Colonic mucosa (tissue), 4 donors: ENCODE data around the gene FAM168A. TPM values are rescaled to one million over a fixed set of nuclear protein-coding genes. Genes with fewer than 3 reads are reported as not detected.

Source experiments
- DNase-seq: peaks from one replicate; pipeline ENCODE4 v3.0.0-alpha.2; 2020
- H3K27ac ChIP-seq: fragments of 200-600 bp; one replicate; pipeline ENCODE4 v1.8.0; 2021
- H3K27me3 ChIP-seq: fragments of 200-600 bp; one replicate; pipeline ENCODE4 v1.8.0; 2021
- H3K36me3 ChIP-seq: fragments of 200-600 bp; one replicate; pipeline ENCODE4 v1.8.0; 2021
- H3K4me1 ChIP-seq: fragments of 200-600 bp; one replicate; pipeline ENCODE4 v1.8.0; 2021; ENCODE audit warnings: mild to moderate bottlenecking
- H3K4me3 ChIP-seq: fragments of 200-600 bp; one replicate; pipeline ENCODE4 v1.8.0; 2021
- H3K9ac ChIP-seq, 2 donors: one replicate each; pipeline ENCODE4 v1.7.0; 2013; ENCODE audit warnings: control low read depth in 2 of 2, low read depth in 2 of 2, low read length in 2 of 2
- H3K9me3 ChIP-seq: fragments of 200-600 bp; one replicate; pipeline ENCODE4 v1.8.0; 2021
- CTCF ChIP-seq: fragments of 200-600 bp; IDR thresholded peaks from one replicate; pipeline ENCODE4 v1.8.0; 2022; ENCODE audit warnings: antibody characterized with exemption, mild to moderate bottlenecking
- intact Hi-C: fragments of 100-400 bp; cut with DNase I; formaldehyde crosslinking; loops from one replicate; pipeline ENCODE4 v1.14.1; 2022
- total RNA-seq, 2 donors: library from RNA; stranded (reverse); fragmentation: NEBNext Ultra II Directional in 1 of 2; extraction: Animal tissue kit (Norgen Biotek cat#: 25700) in 1 of 2; gene quantifications; one replicate each; pipeline ENCODE4 v1.2.1, GENCODE V29; 2021
- donor health status: healthy.
- donor health status: DM: no; HTN: no; CAD: no.
- donor health status: DM: no; HTN: no; CAD: no.

Gene FAM168A
- total RNA-seq, 2 donors from 2014 or later = 16.9 to 21.6 TPM

- intact Hi-C loops = no loop called here
- no peak for TF ChIP-seq CTCF
- H3K27ac ChIP-seq = no peak overlapping the region
- H3K9me3 ChIP-seq = no peaks in the 10 kb centered on the region
- H3K4me3 ChIP-seq = no peak overlapping the region
- H3K27me3 ChIP-seq = no peaks in the 10 kb centered on the region
- no peak overlapping the region for H3K9ac ChIP-seq
- DNase-seq = no peak
- no peaks in the 10 kb centered on the region for H3K36me3 ChIP-seq
- H3K4me1 ChIP-seq = no peaks in the 10 kb centered on the region
Measured at GRCh38 chr11:73519266-73519665, 78.6 kb downstream of the FAM168A start.

GRCh38 chr11:73518195-73518594 is 79.7 kb downstream of the FAM168A start:
- intact Hi-C loops = no loop called here
- H3K36me3 ChIP-seq = no peaks in the 10 kb centered on the region
- no peak overlapping the region for H3K4me3 ChIP-seq
- no peak for DNase-seq
- H3K9ac ChIP-seq = no peak overlapping the region
- no peaks in the 10 kb centered on the region for H3K27me3 ChIP-seq
- no peaks in the 10 kb centered on the region for H3K9me3 ChIP-seq
- no peak overlapping the region for H3K27ac ChIP-seq
- no peak for TF ChIP-seq CTCF
- H3K4me1 ChIP-seq = no peaks in the 10 kb centered on the region

GRCh38 chr11:73516080-73516479 is 81.8 kb downstream of the FAM168A start:
- intact Hi-C loops = no loop called here
- no peak for TF ChIP-seq CTCF
- Histone ChIP-seq H3K9me3 (no peaks in the 10 kb centered on the region), H3K9ac (no peak overlapping the region), H3K4me1 (no peaks in the 10 kb centered on the region), H3K27me3 (no peaks in the 10 kb centered on the region), H3K36me3 (no peaks in the 10 kb centered on the region), H3K4me3 (no peak overlapping the region), H3K27ac (no peak overlapping the region)
- DNase-seq = no peak

GRCh38 chr11:73513707-73514106 is 84.2 kb downstream of the FAM168A start:
- Histone ChIP-seq H3K4me3 (no peak overlapping the region), H3K27me3 (no peaks in the 10 kb centered on the region), H3K9me3 (no peaks in the 10 kb centered on the region), H3K27ac (no peak overlapping the region), H3K4me1 (no peaks in the 10 kb centered on the region), H3K36me3 (no peaks in the 10 kb centered on the region), H3K9ac (no peak overlapping the region)
- intact Hi-C loops = no loop called here
- no peak for DNase-seq
- no peak for TF ChIP-seq CTCF

- TF ChIP-seq CTCF = no peak
- no peak overlapping the region for H3K4me3 ChIP-seq
- H3K4me1 ChIP-seq = no peaks in the 10 kb centered on the region
- H3K9ac ChIP-seq = no peak overlapping the region
- H3K36me3 ChIP-seq = no peaks in the 10 kb centered on the region
- no peaks in the 10 kb centered on the region for H3K27me3 ChIP-seq
- no peaks in the 10 kb centered on the region for H3K9me3 ChIP-seq
- intact Hi-C loops = no loop called here
- H3K27ac ChIP-seq = no peak overlapping the region
- no peak for DNase-seq
Measured at GRCh38 chr11:73510877-73511276, 87.0 kb downstream of the FAM168A start.

GRCh38 chr11:73510106-73510505 is 87.8 kb downstream of the FAM168A start:
- DNase-seq = no peak
- no peaks in the 10 kb centered on the region for H3K4me1 ChIP-seq
- no peak overlapping the region for H3K27ac ChIP-seq
- intact Hi-C loops = no loop called here
- H3K9ac ChIP-seq = no peak overlapping the region
- no peak overlapping the region for H3K4me3 ChIP-seq
- no peaks in the 10 kb centered on the region for H3K27me3 ChIP-seq
- no peaks in the 10 kb centered on the region for H3K36me3 ChIP-seq
- no peaks in the 10 kb centered on the region for H3K9me3 ChIP-seq
- no peak for TF ChIP-seq CTCF
